ENCODE measurements around the gene MTUS2. TPM values are rescaled to one million over a fixed set of nuclear protein-coding genes. Genes with fewer than 3 reads are reported as not detected.

Gene MTUS2
- total and polyA plus RNA-seq, 9 of the 15 experiments (the other 6 are each of a cell fraction or from before 2014, with no cell fraction given): 0.01 to 0.28 (median 0.06) TPM; not detected in 1

GRCh38 chr13:29471551-29471950 is 651.4 kb downstream of the MTUS2 start:
- TF ChIP-seq ZNF217 (CRISPR knock-in tag; IDR thresholded peaks at IDR 0.05) (no peak), RBM22 (IDR thresholded peaks at IDR 0.05; ENCODE audit: low read depth, low read length, poor library complexity, severe bottlenecking) (no peak), NBN (IDR thresholded peaks at IDR 0.05; ENCODE audit: low read depth) (no peak), VEZF1 (CRISPR knock-in tag; IDR thresholded peaks at IDR 0.05) (peak; percentile 48), MXI1 (IDR thresholded peaks at IDR 0.05; ENCODE audit: low read depth, low read length) (no peak), ZFP30 (CRISPR knock-in tag; IDR thresholded peaks at IDR 0.05; ENCODE audit: borderline replicate concordance) (no peak)
- TF ChIP-seq, protein P1, sequence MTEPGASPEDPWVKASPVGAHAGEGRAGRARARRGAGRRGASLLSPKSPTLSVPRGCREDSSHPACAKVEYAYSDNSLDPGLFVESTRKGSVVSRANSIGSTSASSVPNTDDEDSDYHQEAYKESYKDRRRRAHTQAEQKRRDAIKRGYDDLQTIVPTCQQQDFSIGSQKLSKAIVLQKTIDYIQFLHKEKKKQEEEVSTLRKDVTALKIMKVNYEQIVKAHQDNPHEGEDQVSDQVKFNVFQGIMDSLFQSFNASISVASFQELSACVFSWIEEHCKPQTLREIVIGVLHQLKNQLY (CRISPR knock-in tag; conservative IDR thresholded peaks at IDR 0.05): no peak

More at GRCh38 chr13:29471551-29471950, 651.4 kb downstream of the MTUS2 start:
- Histone ChIP-seq H3K4me1 (replicated peaks in 1 of 2; ENCODE audit: control insufficient read depth in 2 of 2, insufficient read depth in 2 of 2, low read length in 2 of 2) (peaks cover 0 to 8% of the 10 kb centered on the region in 2 experiments; a peak in 1 of 5 replicates), H3K9me1 (ENCODE audit: control insufficient read depth, insufficient read depth, low read length) (no peaks in the 10 kb centered on the region), H3K36me3 (ENCODE audit: control insufficient read depth, insufficient read depth, low read length) (no peaks in the 10 kb centered on the region), H4K20me1 (replicated peaks; ENCODE audit: control insufficient read depth, insufficient read depth, low read length) (no peaks in the 10 kb centered on the region), H3K79me2 (ENCODE audit: control insufficient read depth, insufficient read depth, low read length) (no peaks in the 10 kb centered on the region), H3K27ac (ENCODE audit: extremely low read depth, low read depth, low read length) (no peak overlapping the region), H3K4me3 (no peak overlapping the region), H3K9me3 (replicated peaks; ENCODE audit: control insufficient read depth, insufficient read depth, low read depth, low read length) (no peaks in the 10 kb centered on the region), H3K27me3 (ENCODE audit: control insufficient read depth in 2 of 2, insufficient read depth in 2 of 2, low read length in 2 of 2) (no peaks in the 10 kb centered on the region; a peak in 1 of 5 replicates), H2AFZ (ENCODE audit: low read depth, low read length) (no peak overlapping the region), H3K4me2 (ENCODE audit: insufficient read depth, low read length) (no peak overlapping the region), H3K9ac (ENCODE audit: insufficient read depth in 1 of 2, low read depth in 2 of 2, low read length in 2 of 2) (no peak overlapping the region)
- BruUV-seq (replicated peaks): no TSS peak
- CTCF ChIA-PET (ENCODE audit: low intra/inter-chr PET ratio): interaction anchor here (1.1 kb wide), 1 partner anchor 109 kb away, joined by 3 read pairs; no protein-coding TSS in a partner anchor
- POLR2A ChIA-PET: interaction anchor here (1.5 kb wide), 1 partner anchor 37 kb away, joined by 3 read pairs; no protein-coding TSS in a partner anchor
- in situ Hi-C loops (cut with MboI): no loop called here
- ATAC-seq (peak; percentile 79), FAIRE-seq (no peak), DNase-seq (ENCODE audit: extremely low read depth in 1 of 4, low spot score in 3 of 4) (peak in 2 of 4 experiments; percentile 14 to 21)
- intact Hi-C loops (cut with micrococcal nuclease): loop anchor here (10.0 kb wide), 2 partner anchors 67 to 107 kb away; no protein-coding TSS in a partner anchor
- WGBS (ENCODE audit: insufficient coverage, low coverage, missing lambda C conversion rate): 24% methylated on average over 7 of the region's 9 CpGs

Data from K562 (cell line).